Osteocyte (in vitro differentiated cells): ENCODE measurements around the gene OVCA2. TPM values are rescaled to one million over a fixed set of nuclear protein-coding genes. Genes with fewer than 3 reads are reported as not detected.
A peak's percentile ranks its signal among the peaks of the same experiment; 100 is the strongest.

Source experiments
- DNase-seq: peaks from one replicate; pipeline ENCODE4 v3.0.0; 2021; ENCODE audit warnings: mixed read lengths; ENCODE audit not compliant: unreplicated experiment; ENCODE audit errors: extremely low spot score
- H3K27ac Mint-ChIP-seq: one replicate; pipeline ENCODE4 v1.8.0; 2021; ENCODE audit warnings: mild to moderate bottlenecking, mixed read lengths; ENCODE audit not compliant: unreplicated experiment
- H3K27me3 Mint-ChIP-seq: one replicate; pipeline ENCODE4 v1.8.0; 2021; ENCODE audit warnings: mixed read lengths; ENCODE audit not compliant: unreplicated experiment
- H3K36me3 Mint-ChIP-seq: one replicate; pipeline ENCODE4 v1.8.0; 2021; ENCODE audit warnings: mixed read lengths; ENCODE audit not compliant: unreplicated experiment
- H3K4me1 Mint-ChIP-seq: one replicate; pipeline ENCODE4 v1.8.0; 2021; ENCODE audit warnings: mixed read lengths; ENCODE audit not compliant: unreplicated experiment
- H3K4me3 Mint-ChIP-seq: one replicate; pipeline ENCODE4 v1.8.0; 2021; ENCODE audit warnings: mild to moderate bottlenecking, moderate library complexity, mixed read lengths; ENCODE audit not compliant: unreplicated experiment
- H3K9me3 Mint-ChIP-seq: one replicate; pipeline ENCODE4 v1.8.0; 2021; ENCODE audit warnings: mixed read lengths; ENCODE audit not compliant: unreplicated experiment
- CTCF ChIP-seq: fragments of 200-600 bp; sonication (generic); IDR thresholded peaks from 2 replicates; pipeline ENCODE4 v1.5.0; 2021; ENCODE audit warnings: antibody characterized with exemption, mild to moderate bottlenecking, moderate library complexity
- total RNA-seq: library from RNA; stranded (reverse); gene quantifications from 2 replicates; pipeline ENCODE4 v1.2.1, GENCODE V29; 2021

OVCA2 gene
- total RNA-seq, 1 donor from 2014 or later: 33.2 TPM

- Mint-ChIP-seq H3K4me1 (peaks cover 43% of the 10 kb centered on the region), H3K27ac (peak overlapping the region; percentile 83), H3K27me3 (peaks cover 3% of the 10 kb centered on the region), H3K9me3 (no peaks in the 10 kb centered on the region), H3K4me3 (peak overlapping the region; percentile 15), H3K36me3 (no peaks in the 10 kb centered on the region)
- no peak for TF ChIP-seq CTCF
- DNase-seq: peak; percentile 89
Observed at GRCh38 chr17:1999557-2000251, 42.1 kb upstream of the OVCA2 start.

- Mint-ChIP-seq H3K4me3 (no peak overlapping the region), H3K27ac (peak overlapping the region; percentile 83), H3K27me3 (no peaks in the 10 kb centered on the region), H3K36me3 (no peaks in the 10 kb centered on the region), H3K9me3 (no peaks in the 10 kb centered on the region), H3K4me1 (peaks cover 33% of the 10 kb centered on the region)
- no peak for TF ChIP-seq CTCF
- DNase-seq: no peak
Observed at GRCh38 chr17:2002767-2003329, 39.0 kb upstream of the OVCA2 start.

GRCh38 chr17:2003525-2003924 lies 38.3 kb upstream of the OVCA2 start:
- H3K9me3 Mint-ChIP-seq: no peaks in the 10 kb centered on the region
- H3K4me3 Mint-ChIP-seq: no peak overlapping the region
- no peak for DNase-seq
- H3K36me3 Mint-ChIP-seq: no peaks in the 10 kb centered on the region
- H3K27me3 Mint-ChIP-seq: no peaks in the 10 kb centered on the region
- no peak for TF ChIP-seq CTCF
- H3K27ac Mint-ChIP-seq: no peak overlapping the region
- H3K4me1 Mint-ChIP-seq: peaks cover 33% of the 10 kb centered on the region

DNA sequence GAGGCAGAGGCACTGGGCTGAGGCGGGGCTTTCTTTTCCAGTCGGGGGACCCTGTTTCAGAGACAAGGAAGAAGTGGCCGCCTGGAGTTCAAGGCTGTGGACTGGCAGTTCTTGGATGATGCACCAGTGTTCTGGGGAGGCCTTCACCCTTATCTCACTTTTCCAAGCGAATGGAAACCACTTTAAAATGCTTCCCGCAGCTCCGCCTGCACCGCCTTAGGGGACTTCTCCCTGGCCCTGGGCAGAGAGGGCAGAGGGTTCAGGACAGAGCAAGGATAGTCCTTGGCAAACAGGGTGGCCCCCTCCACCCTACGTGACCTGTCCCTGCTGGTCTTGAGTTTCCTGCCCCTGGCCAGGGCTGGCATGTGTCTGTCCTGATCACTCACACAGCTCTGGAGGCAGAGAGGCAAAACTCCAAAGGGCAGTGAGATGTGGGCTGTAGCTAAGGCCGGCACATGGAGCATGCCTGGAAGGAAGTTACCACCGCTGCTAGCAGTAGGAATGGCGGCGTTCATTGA lies 37.3 kb upstream of the OVCA2 start:
- no peaks in the 10 kb centered on the region for H3K9me3 Mint-ChIP-seq
- peaks cover 28% of the 10 kb centered on the region for H3K4me1 Mint-ChIP-seq

More for the DNA sequence above, 37.3 kb upstream of the OVCA2 start:
- Mint-ChIP-seq H3K27ac (no peak overlapping the region), H3K27me3 (no peaks in the 10 kb centered on the region), H3K4me3 (no peak overlapping the region), H3K36me3 (no peaks in the 10 kb centered on the region)
- no peak for TF ChIP-seq CTCF
- no peak for DNase-seq
